MM.1S (cell line): Measurements from ENCODE around the gene AGXT.

Source experiments
- DNase-seq: peaks from one replicate; pipeline ENCODE4 v3.0.0-alpha.2; 2015
- H2AFZ ChIP-seq: fragments of 300-600 bp; sonication (generic); 2 replicates; pipeline ENCODE4 v1.6.0; 2016; ENCODE audit warnings: antibody characterized with exemption, low read length
- H3F3A ChIP-seq: fragments of 300-600 bp; sonication (generic); 2 replicates; pipeline ENCODE4 v1.6.1; 2016; ENCODE audit warnings: mild to moderate bottlenecking, antibody characterized with exemption, low read length, moderate library complexity, mixed read lengths; ENCODE audit not compliant: insufficient read depth
- H3K27ac ChIP-seq: fragments of 300-600 bp; sonication (generic); 2 replicates; pipeline ENCODE4 v1.5.1; 2016; ENCODE audit warnings: mild to moderate bottlenecking, low read length
- H3K27me3 ChIP-seq: fragments of 300-600 bp; sonication (generic); replicated peaks from 2 replicates; pipeline ENCODE4 v1.6.0; 2016; ENCODE audit warnings: low read length; ENCODE audit not compliant: insufficient read depth
- H3K36me3 ChIP-seq: fragments of 300-600 bp; sonication (generic); replicated peaks from 2 replicates; pipeline ENCODE4 v1.6.1; 2016; ENCODE audit warnings: mild to moderate bottlenecking, low read length, mixed read lengths; ENCODE audit not compliant: insufficient read depth
- H3K4me1 ChIP-seq: fragments of 300-600 bp; sonication (generic); 2 replicates; pipeline ENCODE4 v1.6.1; 2016; ENCODE audit warnings: low read length, mixed read lengths
- H3K4me2 ChIP-seq: fragments of 300-600 bp; sonication (generic); 2 replicates; pipeline ENCODE4 v1.6.0; 2016; ENCODE audit warnings: low read depth, low read length
- H3K4me3 ChIP-seq: fragments of 300-600 bp; sonication (generic); 2 replicates; pipeline ENCODE4 v1.5.1; 2016; ENCODE audit warnings: low read length, mixed read lengths
- H3K79me2 ChIP-seq: fragments of 300-600 bp; sonication (generic); 2 replicates; pipeline ENCODE4 v1.6.1; 2016; ENCODE audit warnings: mixed run types, low read length, mixed read lengths
- H3K9ac ChIP-seq: fragments of 300-600 bp; sonication (generic); 2 replicates; pipeline ENCODE4 v1.6.1; 2016; ENCODE audit warnings: low read length, mixed read lengths
- H3K9me2 ChIP-seq: fragments of 300-600 bp; sonication (generic); replicated peaks from 2 replicates; pipeline ENCODE4 v1.6.1; 2016; ENCODE audit warnings: mild to moderate bottlenecking, low read length, mixed read lengths; ENCODE audit not compliant: insufficient read depth
- H3K9me3 ChIP-seq: fragments of 300-600 bp; sonication (generic); replicated peaks from 2 replicates; pipeline ENCODE4 v1.6.1; 2016; ENCODE audit warnings: mild to moderate bottlenecking, low read length, mixed read lengths; ENCODE audit not compliant: insufficient read depth
- H4K20me1 ChIP-seq: fragments of 300-600 bp; sonication (generic); 2 replicates; pipeline ENCODE4 v1.6.1; 2016; ENCODE audit warnings: mild to moderate bottlenecking, low read length, moderate library complexity, mixed read lengths; ENCODE audit not compliant: insufficient read depth
- CTCF ChIP-seq: fragments of 300-600 bp; sonication (generic); IDR thresholded peaks from 2 replicates; pipeline ENCODE4 v1.5.1; 2016; ENCODE audit warnings: antibody characterized with exemption, low read length, mixed read lengths
- EZH2 ChIP-seq: fragments of 300-600 bp; sonication (generic); optimal IDR thresholded peaks from 2 replicates; pipeline ENCODE3; 2017; ENCODE audit warnings: low read depth, mild to moderate bottlenecking, antibody characterized with exemption, low read length, mixed read lengths
- EZH2phosphoT487 ChIP-seq: fragments of 300-600 bp; sonication (generic); IDR thresholded peaks from 2 replicates; pipeline ENCODE4 v1.6.1; 2018; ENCODE audit warnings: antibody characterized with exemption, low read length

AGXT gene

GRCh38 chr2:240915526-240916341 lies 47.1 kb downstream of the AGXT start:
- no peak overlapping the region for H3K4me2 ChIP-seq
- H3F3A ChIP-seq = no peaks in the 10 kb centered on the region
- H3K4me1 ChIP-seq = no peaks in the 10 kb centered on the region
- TF ChIP-seq CTCF (no peak), EZH2 (no peak), EZH2phosphoT487 (no peak)
- no peak overlapping the region for H3K9ac ChIP-seq
- H2AFZ ChIP-seq = no peak overlapping the region
- H4K20me1 ChIP-seq = no peaks in the 10 kb centered on the region
- no peaks in the 10 kb centered on the region for H3K36me3 ChIP-seq
- peaks cover 48% of the 10 kb centered on the region for H3K27me3 ChIP-seq
- H3K9me3 ChIP-seq = no peaks in the 10 kb centered on the region
- no peaks in the 10 kb centered on the region for H3K9me2 ChIP-seq
- no peak overlapping the region for H3K4me3 ChIP-seq
- no peak overlapping the region for H3K27ac ChIP-seq
- no peak for DNase-seq
- no peaks in the 10 kb centered on the region for H3K79me2 ChIP-seq

GRCh38 chr2:240916571-240917008 lies 48.0 kb downstream of the AGXT start:
- Histone ChIP-seq H3K9me2 (no peaks in the 10 kb centered on the region), H3F3A (no peaks in the 10 kb centered on the region), H2AFZ (no peak overlapping the region), H3K9me3 (no peaks in the 10 kb centered on the region), H3K27me3 (peaks cover 43% of the 10 kb centered on the region), H3K4me3 (no peak overlapping the region), H4K20me1 (no peaks in the 10 kb centered on the region), H3K79me2 (no peaks in the 10 kb centered on the region), H3K9ac (no peak overlapping the region), H3K36me3 (no peaks in the 10 kb centered on the region), H3K4me2 (no peak overlapping the region), H3K27ac (no peak overlapping the region), H3K4me1 (no peaks in the 10 kb centered on the region)
- TF ChIP-seq CTCF (no peak), EZH2 (no peak), EZH2phosphoT487 (no peak)
- DNase-seq = no peak

GRCh38 chr2:240917009-240917683 lies 48.5 kb downstream of the AGXT start:
- no peaks in the 10 kb centered on the region for H3K4me1 ChIP-seq
- no peaks in the 10 kb centered on the region for H4K20me1 ChIP-seq
- H2AFZ ChIP-seq = no peak overlapping the region
- no peak overlapping the region for H3K4me2 ChIP-seq
- H3K27ac ChIP-seq = no peak overlapping the region
- no peak overlapping the region for H3K4me3 ChIP-seq
- H3F3A ChIP-seq = no peaks in the 10 kb centered on the region
- peaks cover 40% of the 10 kb centered on the region for H3K27me3 ChIP-seq
- TF ChIP-seq CTCF = no peak
- no peak for TF ChIP-seq EZH2phosphoT487
- no peak for TF ChIP-seq EZH2
- H3K36me3 ChIP-seq = no peaks in the 10 kb centered on the region
- no peak for DNase-seq
- no peak overlapping the region for H3K9ac ChIP-seq
- H3K9me3 ChIP-seq = no peaks in the 10 kb centered on the region
- H3K79me2 ChIP-seq = no peaks in the 10 kb centered on the region
- H3K9me2 ChIP-seq = no peaks in the 10 kb centered on the region
